Measurements from ENCODE around the gene CENPF.

DNA sequence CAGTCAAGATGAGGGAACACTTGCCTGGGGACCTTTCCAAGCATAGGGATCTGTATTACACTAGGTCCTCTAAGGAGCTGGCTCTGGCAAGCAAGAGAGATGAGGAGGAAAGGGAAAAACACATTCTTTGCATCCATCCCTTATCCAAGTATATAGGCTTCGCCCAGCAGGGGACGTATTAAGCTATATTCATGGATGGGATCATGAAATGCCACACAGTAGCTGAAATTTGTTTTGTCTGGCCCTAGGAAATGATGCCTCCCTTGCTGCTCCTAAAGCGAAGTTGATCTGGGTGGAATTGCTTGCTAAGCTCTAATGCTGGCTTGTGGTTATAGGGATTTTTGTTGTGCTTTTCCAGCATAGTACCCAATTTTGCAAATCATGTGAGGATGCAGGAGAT is 32.1 kb downstream of the CENPF start:
- TF ChIP-seq, protein P1, sequence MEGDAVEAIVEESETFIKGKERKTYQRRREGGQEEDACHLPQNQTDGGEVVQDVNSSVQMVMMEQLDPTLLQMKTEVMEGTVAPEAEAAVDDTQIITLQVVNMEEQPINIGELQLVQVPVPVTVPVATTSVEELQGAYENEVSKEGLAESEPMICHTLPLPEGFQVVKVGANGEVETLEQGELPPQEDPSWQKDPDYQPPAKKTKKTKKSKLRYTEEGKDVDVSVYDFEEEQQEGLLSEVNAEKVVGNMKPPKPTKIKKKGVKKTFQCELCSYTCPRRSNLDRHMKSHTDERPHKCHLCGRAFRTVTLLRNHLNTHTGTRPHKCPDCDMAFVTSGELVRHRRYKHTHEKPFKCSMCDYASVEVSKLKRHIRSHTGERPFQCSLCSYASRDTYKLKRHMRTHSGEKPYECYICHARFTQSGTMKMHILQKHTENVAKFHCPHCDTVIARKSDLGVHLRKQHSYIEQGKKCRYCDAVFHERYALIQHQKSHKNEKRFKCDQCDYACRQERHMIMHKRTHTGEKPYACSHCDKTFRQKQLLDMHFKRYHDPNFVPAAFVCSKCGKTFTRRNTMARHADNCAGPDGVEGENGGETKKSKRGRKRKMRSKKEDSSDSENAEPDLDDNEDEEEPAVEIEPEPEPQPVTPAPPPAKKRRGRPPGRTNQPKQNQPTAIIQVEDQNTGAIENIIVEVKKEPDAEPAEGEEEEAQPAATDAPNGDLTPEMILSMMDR (IDR thresholded peaks at IDR 0.05): no peak
- TF ChIP-seq EP300 (IDR thresholded peaks at IDR 0.05): no peak
- TF ChIP-seq POLR2AphosphoS5 (IDR thresholded peaks at IDR 0.05): no peak
- TF ChIP-seq POLR2A (IDR thresholded peaks at IDR 0.05): no peak
